Superior temporal gyrus (tissue), 1 donor: ENCODE results near the gene ADAMTS10.
"Not testable (repeated sequence)": the region's sequence is repeated elsewhere in the genome, so short reads cannot be mapped to it uniquely, and the experiment has no call there.

Source experiments
- DNase-seq: peaks from one replicate; pipeline ENCODE4 v3.0.0-alpha.2; 2016; ENCODE audit errors: extremely low spot score

The ADAMTS10 gene

GRCh38 chr19:8561075-8561764 lies 49.3 kb downstream of the ADAMTS10 start:
- no peak for DNase-seq

GRCh38 chr19:8558325-8558724 lies 52.2 kb downstream of the ADAMTS10 start:
- DNase-seq, result no peak

- DNase-seq, result no peak
These were observed 52.8 kb downstream of the ADAMTS10 start for GRCh38 chr19:8557642-8558238.

- not testable (repeated sequence) for DNase-seq
These were observed 56.8 kb downstream of the ADAMTS10 start for GRCh38 chr19:8553729-8554128.

GRCh38 chr19:8552810-8553209 lies 57.7 kb downstream of the ADAMTS10 start:
- no peak for DNase-seq

- no peak for DNase-seq
These were observed 60.4 kb downstream of the ADAMTS10 start for GRCh38 chr19:8550070-8550469.

GRCh38 chr19:8545743-8546142 lies 64.8 kb downstream of the ADAMTS10 start:
- no peak for DNase-seq

GRCh38 chr19:8544168-8544567 lies 66.3 kb downstream of the ADAMTS10 start:
- DNase-seq, result no peak

- DNase-seq, result no peak
These were observed 70.8 kb downstream of the ADAMTS10 start for GRCh38 chr19:8539621-8540149.

- DNase-seq, result no peak
These were observed 73.4 kb downstream of the ADAMTS10 start for GRCh38 chr19:8537099-8537498.

GRCh38 chr19:8536282-8536681 lies 74.2 kb downstream of the ADAMTS10 start:
- DNase-seq, result no peak

GRCh38 chr19:8532225-8532624 lies 78.3 kb downstream of the ADAMTS10 start:
- no peak for DNase-seq

- no peak for DNase-seq
These were observed 79.0 kb downstream of the ADAMTS10 start for GRCh38 chr19:8531470-8531869.
